ENCODE results near the gene EGFL6. TPM values are rescaled to one million over a fixed set of nuclear protein-coding genes. Genes with fewer than 3 reads are reported as not detected.
"Not testable (repeated sequence)": the region's sequence is repeated elsewhere in the genome, so short reads cannot be mapped to it uniquely, and the experiment has no call there.

EGFL6 gene
- polyA plus RNA-seq, 1 donor (not counting 4 experiments of a cell fraction or from before 2014, with no cell fraction given): 0.38 TPM

DNA sequence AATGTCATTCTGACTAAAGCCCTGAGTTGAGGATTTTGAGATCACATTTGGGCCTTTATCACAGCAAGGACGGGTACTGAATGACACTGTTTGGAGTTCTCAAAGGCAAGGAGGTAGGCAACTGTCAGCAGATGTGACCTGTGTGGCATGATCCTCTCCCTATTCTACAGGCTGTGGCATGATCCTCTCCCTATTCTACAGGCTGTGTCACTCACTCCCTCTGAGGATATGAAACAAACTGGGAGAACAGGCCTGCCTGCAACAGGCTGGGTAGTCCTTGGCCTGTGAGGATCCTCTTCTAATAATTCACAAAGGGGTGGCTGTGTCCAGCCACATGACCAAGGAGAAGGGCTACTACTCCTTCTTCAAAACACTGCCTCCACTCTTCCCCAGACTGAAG, 68.6 kb downstream of the EGFL6 start:
- Histone ChIP-seq H3K36me3 (ENCODE audit: control insufficient read depth in 2 of 2, extremely low read depth in 1 of 2, insufficient read depth in 2 of 2, low read length in 2 of 2) (no peaks in the 10 kb centered on the region), H3K4me3 (ENCODE audit: control insufficient read depth in 2 of 3, extremely low read depth in 1 of 3, insufficient read depth in 2 of 3, low read depth in 1 of 3, low read length in 3 of 3) (no peak overlapping the region), H3K79me2 (ENCODE audit: control insufficient read depth, insufficient read depth, low read length) (no peaks in the 10 kb centered on the region), H3K4me1 (ENCODE audit: control insufficient read depth, extremely low read depth, insufficient read depth, low read length) (no peaks in the 10 kb centered on the region), H3K27me3 (ENCODE audit: control insufficient read depth, extremely low read depth, insufficient read depth, low read length) (no peaks in the 10 kb centered on the region), H4K20me1 (ENCODE audit: control insufficient read depth, extremely low read depth, insufficient read depth, low read length) (no peaks in the 10 kb centered on the region), H2AFZ (ENCODE audit: control insufficient read depth, low read length) (no peak overlapping the region), H3K9me1 (ENCODE audit: control insufficient read depth, extremely low read depth, insufficient read depth, low read length) (no peaks in the 10 kb centered on the region), H3K9me3 (ENCODE audit: control insufficient read depth, low read depth, low read length) (no peaks in the 10 kb centered on the region), H3K9ac (ENCODE audit: control insufficient read depth, extremely low read depth, insufficient read depth, low read length) (no peak overlapping the region), H3K27ac (ENCODE audit: control insufficient read depth, insufficient read depth, low read length) (no peak overlapping the region), H3K4me2 (ENCODE audit: control insufficient read depth, extremely low read depth, insufficient read depth, low read depth, low read length) (no peak overlapping the region)
- FAIRE-seq (no peak), DNase-seq (ENCODE audit: low read depth, low spot score) (no peak)
- TF ChIP-seq EZH2 (IDR thresholded peaks at IDR 0.05; ENCODE audit: low read length) (no peak), CTCF (optimal IDR thresholded peaks at IDR 0.05 in 1 of 3, IDR thresholded peaks at IDR 0.05 in 1 of 3, conservative IDR thresholded peaks at IDR 0.05 in 1 of 3; ENCODE audit: extremely low read depth in 1 of 3, insufficient read depth in 2 of 3, low read length in 3 of 3) (no peak)
- dilution Hi-C loops (cut with MboI; ENCODE audit: extremely low pct_ligation_motif_present, low sequenced_read_pairs): no loop called here

DNA sequence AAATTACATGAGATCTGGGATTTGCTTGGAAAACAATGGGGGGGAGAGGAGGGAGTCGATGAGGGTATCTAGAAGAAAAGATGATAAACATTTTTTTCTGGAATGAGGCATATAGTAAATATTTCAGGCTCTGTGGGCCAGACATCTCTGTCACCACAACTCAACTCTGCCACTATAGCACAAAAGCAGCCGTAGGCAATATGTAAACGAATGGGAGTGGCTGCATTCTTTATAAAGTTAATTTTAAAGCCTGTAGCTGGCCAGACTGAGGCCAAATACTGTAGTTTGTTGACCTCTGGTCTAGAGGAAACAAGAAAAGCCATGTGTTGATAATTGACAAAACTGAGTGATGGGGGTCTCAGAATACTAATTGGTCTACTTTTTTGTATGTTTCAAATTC, 69.4 kb downstream of the EGFL6 start:
- FAIRE-seq (no peak), DNase-seq (ENCODE audit: low read depth, low spot score) (no peak)
- Histone ChIP-seq H3K27ac (ENCODE audit: control insufficient read depth, insufficient read depth, low read length) (no peak overlapping the region), H3K4me2 (ENCODE audit: control insufficient read depth, extremely low read depth, insufficient read depth, low read depth, low read length) (no peak overlapping the region), H2AFZ (ENCODE audit: control insufficient read depth, low read length) (no peak overlapping the region), H3K4me3 (ENCODE audit: control insufficient read depth in 2 of 3, extremely low read depth in 1 of 3, insufficient read depth in 2 of 3, low read depth in 1 of 3, low read length in 3 of 3) (no peak overlapping the region), H3K9me3 (ENCODE audit: control insufficient read depth, low read depth, low read length) (no peaks in the 10 kb centered on the region), H3K79me2 (ENCODE audit: control insufficient read depth, insufficient read depth, low read length) (no peaks in the 10 kb centered on the region), H4K20me1 (ENCODE audit: control insufficient read depth, extremely low read depth, insufficient read depth, low read length) (no peaks in the 10 kb centered on the region), H3K36me3 (ENCODE audit: control insufficient read depth in 2 of 2, extremely low read depth in 1 of 2, insufficient read depth in 2 of 2, low read length in 2 of 2) (no peaks in the 10 kb centered on the region), H3K9ac (ENCODE audit: control insufficient read depth, extremely low read depth, insufficient read depth, low read length) (no peak overlapping the region), H3K27me3 (ENCODE audit: control insufficient read depth, extremely low read depth, insufficient read depth, low read length) (no peaks in the 10 kb centered on the region), H3K9me1 (ENCODE audit: control insufficient read depth, extremely low read depth, insufficient read depth, low read length) (no peaks in the 10 kb centered on the region), H3K4me1 (ENCODE audit: control insufficient read depth, extremely low read depth, insufficient read depth, low read length) (no peaks in the 10 kb centered on the region)
- no peak for TF ChIP-seq EZH2 (IDR thresholded peaks at IDR 0.05; ENCODE audit: low read length)
- TF ChIP-seq CTCF (optimal IDR thresholded peaks at IDR 0.05 in 1 of 3, IDR thresholded peaks at IDR 0.05 in 1 of 3, conservative IDR thresholded peaks at IDR 0.05 in 1 of 3; ENCODE audit: extremely low read depth in 1 of 3, insufficient read depth in 2 of 3, low read length in 3 of 3): no peak
- dilution Hi-C loops (cut with MboI; ENCODE audit: extremely low pct_ligation_motif_present, low sequenced_read_pairs): no loop called here

DNA sequence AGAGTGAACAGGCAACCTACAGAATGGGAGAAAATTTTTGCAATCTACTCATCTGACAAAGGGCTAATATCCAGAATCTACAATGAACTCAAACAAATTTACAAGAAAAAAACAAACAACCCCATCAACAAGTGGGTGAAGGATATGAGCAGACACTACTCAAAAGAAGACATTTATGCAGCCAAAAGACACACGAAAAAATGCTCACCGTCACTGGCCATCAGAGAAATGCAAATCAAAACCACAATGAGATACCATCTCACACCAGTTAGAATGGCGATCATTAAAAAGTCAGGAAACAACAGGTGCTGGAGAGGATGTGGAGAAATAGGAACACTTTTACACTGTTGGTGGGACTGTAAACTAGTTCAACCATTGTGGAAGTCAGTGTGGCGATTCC, 72.3 kb downstream of the EGFL6 start:
- H3K36me3 ChIP-seq (ENCODE audit: control insufficient read depth in 2 of 2, extremely low read depth in 1 of 2, insufficient read depth in 2 of 2, low read length in 2 of 2); H3K79me2 ChIP-seq (ENCODE audit: control insufficient read depth, insufficient read depth, low read length); H3K4me1 ChIP-seq (ENCODE audit: control insufficient read depth, extremely low read depth, insufficient read depth, low read length); H3K27me3 ChIP-seq (ENCODE audit: control insufficient read depth, extremely low read depth, insufficient read depth, low read length); H3K4me3 ChIP-seq (ENCODE audit: control insufficient read depth in 2 of 3, extremely low read depth in 1 of 3, insufficient read depth in 2 of 3, low read depth in 1 of 3, low read length in 3 of 3); H2AFZ ChIP-seq (ENCODE audit: control insufficient read depth, low read length); H4K20me1 ChIP-seq (ENCODE audit: control insufficient read depth, extremely low read depth, insufficient read depth, low read length); H3K27ac ChIP-seq (ENCODE audit: control insufficient read depth, insufficient read depth, low read length); H3K9ac ChIP-seq (ENCODE audit: control insufficient read depth, extremely low read depth, insufficient read depth, low read length); H3K9me3 ChIP-seq (ENCODE audit: control insufficient read depth, low read depth, low read length); dilution Hi-C loops (cut with MboI; ENCODE audit: extremely low pct_ligation_motif_present, low sequenced_read_pairs); H3K9me1 ChIP-seq (ENCODE audit: control insufficient read depth, extremely low read depth, insufficient read depth, low read length); DNase-seq (ENCODE audit: low read depth, low spot score); H3K4me2 ChIP-seq (ENCODE audit: control insufficient read depth, extremely low read depth, insufficient read depth, low read depth, low read length); FAIRE-seq: not testable (repeated sequence)

Measured in keratinocyte (primary cell).